ENCODE measurements around the gene ABI1. TPM values are rescaled to one million over a fixed set of nuclear protein-coding genes. Genes with fewer than 3 reads are reported as not detected.

The ABI1 gene
- total RNA-seq, 2 experiments from 2014 or later, result 83.2 to 83.6 TPM

- Histone ChIP-seq H3K27me3 (ENCODE audit: control insufficient read depth in 1 of 2, insufficient read depth in 2 of 2, low read length in 2 of 2) (no peaks in the 10 kb centered on the region), H3K4me3 (ENCODE audit: low read length) (no peak overlapping the region), H3K9me3 (ENCODE audit: control insufficient read depth in 1 of 2, insufficient read depth in 1 of 2, low read length in 2 of 2) (peaks cover 0 to 3% of the 10 kb centered on the region in 2 experiments), H3K27ac (ENCODE audit: low read depth in 1 of 2, low read length in 2 of 2) (no peak overlapping the region), H3K36me3 (ENCODE audit: insufficient read depth, low read length) (no peaks in the 10 kb centered on the region), H3K4me1 (ENCODE audit: insufficient read depth, low read length) (peaks cover 45% of the 10 kb centered on the region)
- Mint-ChIP-seq H3K36me3 (ENCODE audit: low read depth) (peaks cover 40% of the 10 kb centered on the region), H3K4me3 (peak overlapping the region; percentile 60), H3K27ac (no peak overlapping the region), H3K9me3 (no peaks in the 10 kb centered on the region), H3K4me1 (ENCODE audit: low read depth) (peaks cover 70% of the 10 kb centered on the region), H3K27me3 (no peaks in the 10 kb centered on the region)
- ChIA-PET CTCF (interaction anchor here (0.7 kb wide), 1 partner anchor 322 kb away, joined by 4 read pairs; no protein-coding TSS in a partner anchor), POLR2A (no interaction called here)
- TF ChIP-seq CTCF (IDR thresholded peaks at IDR 0.05), result no peak
- intact Hi-C loops (cut with DNase I, micrococcal nuclease), result loop anchor here (5.0 kb wide), 4 partner anchors 33 to 247 kb away; partner anchors contain the start of gene ANKRD26 (in 1 of the 2)
- ATAC-seq (ENCODE audit: poor library complexity), result no peak
- no peak for DNase-seq
Measured at GRCh38 chr10:26855186-26855585, 5.6 kb downstream of the ABI1 start.

DNA sequence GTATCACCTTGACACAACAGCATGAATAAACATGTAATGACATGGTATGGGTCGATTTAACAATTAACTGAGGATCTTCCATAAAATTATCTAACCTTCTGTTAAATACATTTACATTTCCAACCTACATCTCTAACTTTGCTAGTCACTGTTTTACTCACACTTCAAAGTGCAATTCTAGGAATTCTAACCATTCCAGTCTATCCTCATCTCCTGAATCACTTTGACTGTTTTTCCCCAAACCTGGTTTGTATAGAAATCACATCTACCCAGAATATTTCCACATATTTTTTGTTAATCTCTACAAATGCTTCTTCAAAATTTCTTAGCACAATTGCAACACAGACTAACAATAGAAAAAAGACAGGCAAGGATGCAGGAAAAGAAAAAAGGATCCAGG lies 6.2 kb downstream of the ABI1 start:
- Histone ChIP-seq H3K36me3 (ENCODE audit: insufficient read depth, low read length) (no peaks in the 10 kb centered on the region), H3K27me3 (ENCODE audit: control insufficient read depth in 1 of 2, insufficient read depth in 2 of 2, low read length in 2 of 2) (no peaks in the 10 kb centered on the region), H3K4me3 (ENCODE audit: low read length) (no peak overlapping the region), H3K4me1 (ENCODE audit: insufficient read depth, low read length) (peaks cover 45% of the 10 kb centered on the region), H3K9me3 (ENCODE audit: control insufficient read depth in 1 of 2, insufficient read depth in 1 of 2, low read length in 2 of 2) (peaks cover 0 to 3% of the 10 kb centered on the region in 2 experiments), H3K27ac (ENCODE audit: low read depth in 1 of 2, low read length in 2 of 2) (no peak overlapping the region)
- ChIA-PET POLR2A (no interaction called here), CTCF (no interaction called here)
- Mint-ChIP-seq H3K36me3 (ENCODE audit: low read depth) (peaks cover 35% of the 10 kb centered on the region), H3K4me1 (ENCODE audit: low read depth) (peaks cover 76% of the 10 kb centered on the region), H3K27me3 (no peaks in the 10 kb centered on the region), H3K9me3 (no peaks in the 10 kb centered on the region), H3K27ac (no peak overlapping the region), H3K4me3 (peak overlapping the region; percentile 2)
- intact Hi-C loops (cut with DNase I, micrococcal nuclease), result no loop called here
- no peak for DNase-seq
- TF ChIP-seq CTCF (IDR thresholded peaks at IDR 0.05), result no peak
- no peak for ATAC-seq (ENCODE audit: poor library complexity)

DNA sequence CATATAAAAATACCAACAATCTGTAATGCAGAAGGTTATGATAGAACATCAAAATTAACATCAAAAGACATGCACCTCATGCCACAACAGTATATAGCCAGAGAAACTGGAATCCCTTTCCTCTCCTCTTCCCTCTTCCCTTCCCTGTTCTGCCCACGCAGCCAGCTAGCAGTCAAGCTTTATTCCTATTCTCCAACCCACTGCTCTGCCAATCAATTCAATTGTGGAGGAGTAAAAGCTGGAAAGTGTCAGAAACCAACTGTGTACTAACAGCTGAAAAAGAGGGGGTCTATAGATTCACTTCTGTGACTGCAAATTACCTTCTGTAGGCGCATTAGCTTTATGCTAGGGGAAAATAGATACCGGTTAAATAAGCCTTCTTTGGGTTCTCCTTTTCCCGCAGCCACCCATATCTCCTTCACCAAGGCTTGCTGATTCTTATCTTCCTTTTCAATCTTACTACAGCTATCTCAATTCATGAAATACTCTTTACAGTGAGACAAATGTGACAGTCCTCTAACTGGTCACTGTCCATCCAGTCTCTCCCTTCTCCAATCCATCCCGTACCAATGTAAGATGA lies 16.3 kb downstream of the ABI1 start:
- ATAC-seq (ENCODE audit: poor library complexity) (no peak), DNase-seq (no peak)
- Mint-ChIP-seq H3K4me3 (peak overlapping the region; percentile 8), H3K27me3 (no peaks in the 10 kb centered on the region), H3K36me3 (ENCODE audit: low read depth) (peaks cover 33% of the 10 kb centered on the region), H3K27ac (no peak overlapping the region), H3K9me3 (no peaks in the 10 kb centered on the region), H3K4me1 (ENCODE audit: low read depth) (peaks cover 72% of the 10 kb centered on the region)
- no peak overlapping the region for H3K27ac ChIP-seq (ENCODE audit: low read depth in 1 of 2, low read length in 2 of 2)
- intact Hi-C loops (cut with DNase I, micrococcal nuclease), result no loop called here
- CTCF ChIA-PET, result interaction anchor here (0.7 to 2.1 kb wide), 3 partner anchors 12 to 29 kb away, joined by 3 to 6 read pairs (median 3); partner anchors contain the start of gene ABI1
- no peak overlapping the region for H3K4me3 ChIP-seq (ENCODE audit: low read length)
- peaks cover 46% of the 10 kb centered on the region for H3K4me1 ChIP-seq (ENCODE audit: insufficient read depth, low read length)
- H3K9me3 ChIP-seq (ENCODE audit: control insufficient read depth in 1 of 2, insufficient read depth in 1 of 2, low read length in 2 of 2), result no peaks in the 10 kb centered on the region
- POLR2A ChIA-PET, result interaction anchor here (0.9 to 1.3 kb wide), 3 partner anchors 13 to 118 kb away, joined by 3 to 5 read pairs (median 3); no protein-coding TSS in a partner anchor
- H3K36me3 ChIP-seq (ENCODE audit: insufficient read depth, low read length), result peaks cover 2% of the 10 kb centered on the region
- TF ChIP-seq CTCF (IDR thresholded peaks at IDR 0.05), result no peak
- H3K27me3 ChIP-seq (ENCODE audit: control insufficient read depth in 1 of 2, insufficient read depth in 2 of 2, low read length in 2 of 2), result no peaks in the 10 kb centered on the region
